H1 (cell line): ENCODE measurements around the gene CACNA1D. TPM values are rescaled to one million over a fixed set of nuclear protein-coding genes. Genes with fewer than 3 reads are reported as not detected.
A peak's percentile ranks its signal among the peaks of the same experiment; 100 is the strongest.

Experiments used
- CTCF ChIA-PET: fragments of 300-600 bp; sonication (Branson Sonifier 250); formaldehyde crosslinking; loops from one replicate; lab custom pipeline; 2021; ENCODE audit not compliant: partially characterized antibody; lab: Charles Lee
- POLR2A ChIA-PET: fragments of 300-600 bp; sonication (Branson Sonifier 250); formaldehyde crosslinking; loops from one replicate; lab custom pipeline; 2021; ENCODE audit warnings: inconsistent platforms; ENCODE audit not compliant: partially characterized antibody; lab: Charles Lee
- DNase-seq, 2 experiments: peaks; one replicate each; pipeline versions ENCODE4 v3.0.0 to v3.0.0-alpha.2; 2010 to 2022; ENCODE audit warnings: low spot score in 2 of 2, low read depth in 1 of 2, mixed read lengths in 1 of 2
- FAIRE-seq: peaks from 2 replicates; lab custom pipeline; 2011; peaks lifted over from hg19 to GRCh38; lab: Jason Lieb, UNC
- H2AFZ ChIP-seq: 2 replicates; pipeline ENCODE4 v1.8.1; 2012; ENCODE audit warnings: low read length, inconsistent platforms
- H2AK5ac ChIP-seq: 2 replicates; pipeline ENCODE4 v1.6.1; 2013; ENCODE audit warnings: low read depth, low read length
- H2BK120ac ChIP-seq: replicated peaks from 2 replicates; pipeline ENCODE3; 2013; ENCODE audit warnings: low read depth, low read length, inconsistent platforms
- H2BK12ac ChIP-seq: 2 replicates; pipeline ENCODE4 v1.6.1; 2013; ENCODE audit warnings: low read depth, low read length
- H2BK15ac ChIP-seq: 2 replicates; pipeline ENCODE4 v1.6.1; 2013; ENCODE audit warnings: low read length
- H2BK20ac ChIP-seq: 2 replicates; pipeline ENCODE4 v1.6.1; 2013; ENCODE audit warnings: low read length
- H2BK5ac ChIP-seq: 2 replicates; pipeline ENCODE4 v1.6.1; 2013; ENCODE audit warnings: low read depth, low read length
- H3K14ac ChIP-seq: 2 replicates; pipeline ENCODE4 v1.6.1; 2013; ENCODE audit warnings: inconsistent platforms; ENCODE audit not compliant: insufficient read length
- H3K18ac ChIP-seq: 2 replicates; pipeline ENCODE4 v1.6.1; 2013; ENCODE audit warnings: low read length; ENCODE audit errors: extremely low read depth
- H3K23ac ChIP-seq: 2 replicates; pipeline ENCODE4 v1.6.1; 2013; ENCODE audit warnings: inconsistent platforms; ENCODE audit not compliant: insufficient read length
- H3K23me2 ChIP-seq: 2 replicates; pipeline ENCODE4 v1.6.1; 2013; ENCODE audit warnings: low read depth, low read length
- H3K27ac ChIP-seq: 2 replicates; pipeline ENCODE4 v1.6.1; 2011; ENCODE audit warnings: low read depth, low read length, inconsistent platforms
- H3K27me3 ChIP-seq, 4 experiments: replicated peaks in 1 of 4; 1 replicate in 1 of 4; 2 replicates in 3 of 4; pipeline versions ENCODE4 v1.6.1 to v1.8.1; 2011 to 2013; ENCODE audit warnings: low read length in 3 of 4, mild to moderate bottlenecking in 3 of 4, inconsistent platforms in 2 of 4, mixed read lengths in 2 of 4, moderate library complexity in 1 of 4; ENCODE audit not compliant: control insufficient read depth in 3 of 4, insufficient read depth in 3 of 4; ENCODE audit errors: extremely low read depth in 1 of 4
- H3K36me3 ChIP-seq, 4 experiments: 2 replicates each; pipeline versions ENCODE4 v1.6.1 to v1.8.1; 2011 to 2013; ENCODE audit warnings: mild to moderate bottlenecking in 4 of 4, low read length in 3 of 4, moderate library complexity in 2 of 4, control low read depth in 1 of 4, inconsistent platforms in 1 of 4; ENCODE audit not compliant: insufficient read depth in 4 of 4, control insufficient read depth in 2 of 4
- H3K4ac ChIP-seq: replicated peaks from 2 replicates; pipeline ENCODE3; 2013; ENCODE audit warnings: low read length, low read depth, mixed read lengths, inconsistent platforms; ENCODE audit not compliant: insufficient read length
- H3K4me1 ChIP-seq, 4 experiments: replicated peaks in 1 of 4; 1 replicate in 1 of 4; 2 replicates in 3 of 4; pipeline versions ENCODE4 v1.6.1 to v1.8.1; 2011 to 2013; ENCODE audit warnings: low read length in 3 of 4, inconsistent platforms in 2 of 4, mixed read lengths in 1 of 4; ENCODE audit not compliant: insufficient read depth in 4 of 4, control insufficient read depth in 3 of 4
- H3K4me2 ChIP-seq, 2 experiments: 2 replicates each; pipeline versions ENCODE4 v1.6.1 to v1.8.1; 2011 to 2013; ENCODE audit warnings: low read depth in 2 of 2, low read length in 2 of 2, control low read depth in 1 of 2, inconsistent platforms in 1 of 2, mild to moderate bottlenecking in 1 of 2; ENCODE audit not compliant: insufficient read depth in 1 of 2
- H3K4me3 ChIP-seq, 4 experiments: fragments of 200-600, 300-600 bp in 1 of 4; sonication (generic), shearing (Covaris generic), sonication (Bioruptor Twin) in 1 of 4; 2 replicates each; pipeline versions ENCODE4 v1.5.1 to v1.8.1; 2011 to 2016; ENCODE audit warnings: low read length in 4 of 4, low read depth in 3 of 4, control low read depth in 2 of 4, inconsistent platforms in 2 of 4, mild to moderate bottlenecking in 2 of 4, mixed read lengths in 1 of 4, moderate library complexity in 1 of 4; ENCODE audit not compliant: insufficient read depth in 2 of 4; ENCODE audit errors: extremely low read depth in 1 of 4
- H3K56ac ChIP-seq: replicated peaks from 2 replicates; pipeline ENCODE3; 2013; ENCODE audit warnings: low read depth, mild to moderate bottlenecking, mixed read lengths, low read length, inconsistent platforms; ENCODE audit not compliant: insufficient read length
- H3K79me1 ChIP-seq: 2 replicates; pipeline ENCODE4 v1.6.1; 2013; ENCODE audit warnings: low read depth, low read length, control low read depth
- H3K79me2 ChIP-seq, 2 experiments: 2 replicates each; pipeline versions ENCODE4 v1.6.1 to v1.8.1; 2012 to 2013; ENCODE audit warnings: low read length in 2 of 2, mild to moderate bottlenecking in 2 of 2, inconsistent platforms in 1 of 2; ENCODE audit not compliant: insufficient read depth in 2 of 2, control insufficient read depth in 1 of 2
- H3K9ac ChIP-seq, 4 experiments: replicated peaks in 1 of 4; 1 replicate in 1 of 4; 2 replicates in 3 of 4; pipeline versions ENCODE4 v1.6.1 to v1.8.1; 2011 to 2013; ENCODE audit warnings: low read depth in 3 of 4, low read length in 3 of 4, control low read depth in 2 of 4, mild to moderate bottlenecking in 2 of 4, moderate library complexity in 2 of 4, inconsistent platforms in 1 of 4; ENCODE audit errors: extremely low read depth in 1 of 4
- H3K9me3 ChIP-seq, 2 experiments: 2 replicates each; pipeline versions ENCODE4 v1.6.1 to v1.8.1; 2012 to 2013; ENCODE audit warnings: mild to moderate bottlenecking in 2 of 2, moderate library complexity in 2 of 2, control low read depth in 1 of 2, inconsistent platforms in 1 of 2, low read depth in 1 of 2, low read length in 1 of 2, mixed read lengths in 1 of 2; ENCODE audit not compliant: insufficient read depth in 2 of 2
- H4K20me1 ChIP-seq, 2 experiments: replicated peaks in 1 of 2; 2 replicates each; pipeline versions ENCODE3 to v1.8.1; 2011 to 2013; ENCODE audit warnings: inconsistent platforms in 2 of 2, low read length in 2 of 2, mild to moderate bottlenecking in 1 of 2; ENCODE audit not compliant: insufficient read depth in 2 of 2, control insufficient read depth in 1 of 2
- H4K5ac ChIP-seq: 2 replicates; pipeline ENCODE4 v1.6.1; 2013; ENCODE audit warnings: low read length, low read depth, mixed read lengths, inconsistent platforms; ENCODE audit not compliant: insufficient read length
- H4K8ac ChIP-seq: 2 replicates; pipeline ENCODE4 v1.8.0; 2013; ENCODE audit warnings: mild to moderate bottlenecking, moderate library complexity, low read length, inconsistent platforms; ENCODE audit not compliant: insufficient read depth; ENCODE audit errors: extremely low read depth
- H4K91ac ChIP-seq: replicated peaks from 2 replicates; pipeline ENCODE3; 2013; ENCODE audit warnings: low read length, mixed read lengths, inconsistent platforms; ENCODE audit not compliant: insufficient read length
- EP300 ChIP-seq, 2 experiments: IDR thresholded peaks; 1 replicate in 1 of 2; 2 replicates in 1 of 2; pipeline ENCODE4 v1.6.1; 2011 to 2012; ENCODE audit warnings: low read depth in 2 of 2, low read length in 2 of 2, mild to moderate bottlenecking in 2 of 2, borderline replicate concordance in 1 of 2, inconsistent platforms in 1 of 2, moderate library complexity in 1 of 2
- RAD21 ChIP-seq, 2 experiments: IDR thresholded peaks in 1 of 2; conservative IDR thresholded peaks in 1 of 2; 2 replicates each; pipeline ENCODE4 v1.6.1; 2011; ENCODE audit warnings: low read depth in 2 of 2, low read length in 2 of 2, improper control_type of control experiment in 1 of 2, inconsistent platforms in 1 of 2, mild to moderate bottlenecking in 1 of 2, moderate library complexity in 1 of 2
- polyA plus RNA-seq, 7 experiments: library from polyadenylated mRNA; depleted of rRNA in 3 of 7; stranded (reverse) in 5 of 7; unstranded in 2 of 7; fragments of >200 nt in 5 of 7; fragments of 200-250 nt in 2 of 7; gene quantifications; 1 replicate in 5 of 7; 2 replicates in 1 of 7; 4 replicates in 1 of 7; pipeline versions ENCODE4 v1.2.1 to v1.2.3, GENCODE V29; 2011 to 2013; ENCODE audit warnings: missing spikeins in 2 of 7, mixed read lengths in 2 of 7
- total RNA-seq: library from RNA; stranded (reverse); fragmentation: NEBNext Ultra II Directional; extraction: Animal tissue kit (Norgen Biotek cat#: 25700); gene quantifications from 2 replicates; pipeline ENCODE4 v1.2.1, GENCODE V29; 2021

The CACNA1D gene
- total and polyA plus RNA-seq, 2 of the 8 experiments (the other 6 are each of a cell fraction or from before 2014, with no cell fraction given): 2.0 to 2.9 TPM

GRCh38 chr3:53604232-53604631 is 109.8 kb downstream of the CACNA1D start:
- H3K4me1 ChIP-seq: no peaks in the 10 kb centered on the region

More at GRCh38 chr3:53604232-53604631, 109.8 kb downstream of the CACNA1D start:
- Histone ChIP-seq H3K79me1 (no peaks in the 10 kb centered on the region), H2BK120ac (no peak overlapping the region), H2BK12ac (no peak overlapping the region), H3K56ac (no peak overlapping the region), H3K18ac (no peak overlapping the region), H3K36me3 (no peaks in the 10 kb centered on the region), H3K23ac (no peak overlapping the region), H4K91ac (no peak overlapping the region), H3K27me3 (no peaks in the 10 kb centered on the region), H3K9me3 (peaks cover 0 to 8% of the 10 kb centered on the region in 2 experiments; a peak in 3 of 4 replicates), H3K9ac (no peak overlapping the region), H3K27ac (no peak overlapping the region), H3K23me2 (no peaks in the 10 kb centered on the region), H2BK20ac (no peak overlapping the region), H2AK5ac (no peak overlapping the region), H3K14ac (no peak overlapping the region), H4K5ac (no peak overlapping the region), H4K20me1 (no peaks in the 10 kb centered on the region), H4K8ac (no peak overlapping the region), H3K79me2 (no peaks in the 10 kb centered on the region), H2AFZ (no peak overlapping the region), H2BK5ac (no peak overlapping the region), H3K4ac (no peak overlapping the region), H2BK15ac (no peak overlapping the region), H3K4me3 (no peak overlapping the region), H3K4me2 (no peak overlapping the region)
- POLR2A ChIA-PET: no interaction called here
- TF ChIP-seq RAD21 (IDR thresholded peaks at IDR 0.05 in 1 of 2, conservative IDR thresholded peaks at IDR 0.05 in 1 of 2; ENCODE audit: low read depth in 2 of 2, low read length in 2 of 2): peak in 1 of 2 experiments; percentile 11; a peak in 1 of 4 replicates
- TF ChIP-seq EP300 (IDR thresholded peaks at IDR 0.05; ENCODE audit: borderline replicate concordance in 1 of 2, low read depth in 2 of 2, low read length in 2 of 2): no peak
- no peak for DNase-seq
- no peak for FAIRE-seq
- CTCF ChIA-PET: interaction anchor here (0.6 to 1.6 kb wide), 2 partner anchors 11 to 18 kb away, joined by 3 to 4 read pairs; no protein-coding TSS in a partner anchor
